NCI-H2227 (cell line): Measurements from ENCODE around the gene DIDO1.

ENCODE experiments used
- DNase-seq: peaks from one replicate; lab custom pipeline; 2025; ENCODE audit not compliant: unreplicated experiment; lab: John Stamatoyannopoulos, UW

The DIDO1 gene

DNA sequence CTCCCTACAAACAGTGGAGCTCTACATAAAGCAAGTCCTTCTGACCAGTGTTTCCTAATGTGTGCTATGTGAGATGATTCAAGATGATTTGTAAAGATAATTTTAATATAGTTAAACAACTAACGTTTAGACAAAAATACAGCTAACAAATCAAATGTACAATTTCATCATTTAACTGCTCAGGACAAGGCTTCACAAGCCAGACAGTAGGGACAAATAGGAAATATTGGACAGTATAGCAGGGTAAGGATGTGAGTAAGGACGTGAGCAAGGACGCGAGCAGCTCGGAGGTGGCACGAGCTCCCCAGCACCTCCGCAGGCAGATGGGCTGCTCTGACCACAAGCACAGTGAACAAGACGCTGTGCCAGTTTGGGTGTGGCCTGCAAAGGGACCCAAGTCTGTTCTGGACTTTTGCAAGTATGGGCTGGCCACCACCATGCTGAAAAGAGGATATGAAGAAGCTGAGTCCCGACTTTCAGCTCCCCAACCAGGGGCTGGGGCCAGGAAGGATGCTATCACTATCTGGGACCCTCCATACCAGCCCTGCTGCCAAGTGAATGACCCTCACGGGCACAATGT is 14.5 kb downstream of the DIDO1 start:
- no peak for DNase-seq

GRCh38 chr20:62910777-62911497 is 15.4 kb downstream of the DIDO1 start:
- no peak for DNase-seq

DNA sequence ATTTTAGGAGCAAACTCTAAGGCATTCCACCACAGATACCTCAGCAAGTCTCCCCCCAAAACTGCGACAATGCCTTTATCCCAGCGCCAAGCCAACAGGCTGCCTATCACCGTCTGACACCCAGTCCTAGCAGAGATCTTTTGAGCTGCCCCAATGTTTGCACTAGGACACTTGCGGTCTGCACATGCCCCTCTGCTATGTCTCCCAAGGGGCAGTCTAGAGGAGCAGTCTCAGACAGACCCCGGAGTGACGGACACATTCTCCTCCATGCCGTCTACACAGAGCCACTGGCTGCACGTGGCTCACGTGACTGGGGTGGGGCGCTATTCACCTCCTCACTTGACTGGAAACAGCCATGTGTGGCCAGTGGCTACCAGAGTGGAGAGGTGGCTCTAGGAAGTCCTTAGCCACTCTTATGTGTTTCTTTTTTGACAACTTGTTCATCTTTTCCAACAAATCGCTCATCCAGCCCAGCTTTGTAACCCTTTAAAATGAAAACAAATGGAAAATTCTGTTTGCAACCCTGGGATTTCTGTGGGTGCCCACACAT is 16.0 kb downstream of the DIDO1 start:
- no peak for DNase-seq

DNA sequence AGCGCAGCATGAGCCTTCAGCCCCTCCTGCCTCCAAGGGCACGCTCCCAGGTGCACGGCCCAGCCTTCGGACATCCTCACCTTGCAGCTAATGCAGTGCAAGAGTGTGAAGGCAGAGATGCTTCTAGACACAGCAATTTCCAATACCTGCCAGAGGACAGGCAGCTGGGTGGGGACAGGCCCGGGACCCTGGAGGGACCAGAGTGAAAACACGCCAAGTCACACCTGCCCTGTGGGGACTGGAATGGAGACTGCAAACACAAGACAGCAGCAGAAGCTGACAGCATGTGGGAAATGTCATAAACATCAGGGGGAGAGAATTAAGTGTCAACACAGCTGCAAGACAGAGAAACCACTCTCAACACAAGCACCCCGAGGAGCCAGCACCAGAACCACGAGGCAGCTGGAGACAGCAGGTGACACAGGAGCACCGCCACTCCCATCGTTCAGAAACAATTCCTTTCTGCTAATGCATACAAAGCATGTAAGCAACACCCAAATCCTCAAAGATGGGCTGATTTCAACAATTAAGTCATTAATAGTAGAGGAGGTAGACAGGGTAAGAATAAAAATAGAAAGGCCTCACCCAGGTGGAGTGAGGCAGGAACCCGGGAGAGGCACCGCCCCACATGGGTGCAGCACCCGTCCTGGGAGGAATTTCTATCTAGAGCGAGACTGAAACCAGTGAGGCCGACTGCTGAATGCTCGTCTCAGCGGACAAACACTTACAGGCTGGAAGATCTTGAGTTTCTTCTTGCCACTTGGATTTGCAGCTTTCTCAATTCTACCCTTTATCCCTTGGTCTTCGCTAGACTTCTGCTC is 17.1 kb downstream of the DIDO1 start:
- no peak for DNase-seq

- DNase-seq = no peak
Measured at GRCh38 chr20:62907384-62908317, 18.7 kb downstream of the DIDO1 start.

DNA sequence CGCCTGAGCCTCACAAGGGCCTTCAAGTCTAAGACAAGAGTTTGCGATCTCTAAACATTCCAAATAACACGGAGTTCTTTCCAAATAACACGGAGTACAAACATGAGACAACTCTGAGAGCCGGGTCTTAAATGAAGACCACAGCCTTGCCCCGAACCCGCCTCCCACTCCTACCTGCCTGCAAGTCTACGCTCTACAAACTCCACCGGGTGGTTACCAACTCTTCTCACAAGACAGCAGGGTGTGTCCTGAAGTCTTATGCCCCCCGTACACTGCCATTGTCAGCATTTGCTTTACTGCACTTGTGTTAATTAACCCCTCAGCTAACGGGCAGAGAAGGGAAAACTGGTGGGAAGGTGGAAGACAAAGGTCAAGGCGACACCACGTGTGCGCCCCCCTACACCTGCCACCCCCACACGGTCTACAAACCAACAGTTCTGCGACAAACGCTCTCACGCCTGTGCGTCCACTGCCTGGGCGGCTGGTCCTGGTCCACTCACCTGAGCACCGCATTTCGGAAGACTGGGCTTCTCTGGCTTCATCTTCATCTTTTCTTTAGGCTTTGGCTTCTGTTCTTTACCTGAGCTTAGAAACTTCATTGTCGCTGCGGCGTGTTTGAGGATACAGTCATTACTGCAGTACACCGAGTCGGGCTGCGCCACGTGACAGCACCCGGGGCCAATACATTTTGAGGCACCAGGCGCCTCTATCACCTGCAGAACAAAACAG is 19.5 kb downstream of the DIDO1 start:
- DNase-seq = no peak

DNA sequence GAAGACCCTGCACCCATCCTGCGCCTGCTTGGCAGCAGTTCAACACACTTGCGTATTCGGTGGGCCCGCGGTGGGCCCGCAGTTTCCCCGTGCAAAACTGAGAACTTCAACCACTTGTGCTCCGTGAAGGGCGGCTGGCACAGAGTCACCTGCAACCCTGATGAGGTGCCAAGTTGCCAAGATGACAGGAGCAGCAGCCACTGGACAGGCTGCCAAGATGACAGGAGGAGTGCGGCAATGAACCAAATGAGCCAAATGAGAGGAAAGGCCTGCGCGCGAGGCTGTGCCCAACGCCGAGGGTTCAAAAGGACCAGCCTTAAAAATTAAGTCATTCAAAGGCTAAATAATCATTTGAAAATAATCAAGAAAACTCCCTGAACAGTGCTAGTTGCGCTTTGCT is 20.1 kb downstream of the DIDO1 start:
- no peak for DNase-seq

DNA sequence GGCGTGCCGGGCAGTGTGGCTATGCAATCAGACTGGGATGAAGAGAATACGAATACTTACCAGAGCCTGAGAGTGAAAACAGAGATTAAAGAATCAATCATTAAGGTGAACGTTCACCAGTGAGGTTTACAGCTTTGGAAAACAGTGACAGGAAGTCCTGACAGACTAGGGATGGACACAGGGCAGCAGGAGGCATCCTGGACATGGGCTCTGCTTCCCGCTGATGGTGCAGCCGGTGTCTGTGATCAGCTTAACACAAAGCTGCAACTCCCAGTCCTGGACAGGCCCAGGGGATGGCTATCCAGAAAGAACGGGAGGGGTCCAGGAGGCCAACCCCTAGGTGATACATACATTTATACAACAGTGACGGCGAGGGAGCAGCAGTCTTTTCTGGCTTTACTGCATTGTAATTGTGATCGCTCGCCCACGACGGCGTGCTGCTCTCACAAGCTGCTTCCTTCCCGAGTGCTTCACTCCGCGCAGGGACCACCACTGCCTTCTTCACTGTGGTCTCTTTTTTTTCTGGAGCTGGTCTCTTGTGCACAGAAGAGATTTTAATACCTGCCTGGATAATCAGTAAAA is 20.7 kb downstream of the DIDO1 start:
- DNase-seq = no peak

GRCh38 chr20:62902926-62903615 is 23.2 kb downstream of the DIDO1 start:
- no peak for DNase-seq

DNA sequence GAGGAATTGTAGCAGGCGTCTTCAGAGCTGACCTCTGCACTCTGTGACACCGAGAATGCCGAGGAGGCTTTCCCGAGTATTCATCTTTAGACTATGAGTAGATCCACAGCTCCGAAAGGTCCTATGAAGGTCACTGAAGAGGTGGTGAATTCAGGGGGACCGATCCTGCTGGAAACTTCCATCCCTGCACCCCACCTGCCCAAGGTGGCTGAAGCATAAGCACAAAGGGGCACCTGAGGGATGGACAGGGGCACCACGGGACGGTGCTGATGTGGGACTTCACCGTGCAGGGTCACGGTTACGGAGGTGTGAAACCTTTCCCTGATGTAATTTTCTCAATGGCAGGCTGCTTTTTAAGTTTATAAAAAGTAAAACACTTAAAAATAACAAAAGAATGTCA is 24.4 kb downstream of the DIDO1 start:
- DNase-seq = no peak

GRCh38 chr20:62900692-62901584 is 25.4 kb downstream of the DIDO1 start:
- peak; percentile 58 for DNase-seq

DNA sequence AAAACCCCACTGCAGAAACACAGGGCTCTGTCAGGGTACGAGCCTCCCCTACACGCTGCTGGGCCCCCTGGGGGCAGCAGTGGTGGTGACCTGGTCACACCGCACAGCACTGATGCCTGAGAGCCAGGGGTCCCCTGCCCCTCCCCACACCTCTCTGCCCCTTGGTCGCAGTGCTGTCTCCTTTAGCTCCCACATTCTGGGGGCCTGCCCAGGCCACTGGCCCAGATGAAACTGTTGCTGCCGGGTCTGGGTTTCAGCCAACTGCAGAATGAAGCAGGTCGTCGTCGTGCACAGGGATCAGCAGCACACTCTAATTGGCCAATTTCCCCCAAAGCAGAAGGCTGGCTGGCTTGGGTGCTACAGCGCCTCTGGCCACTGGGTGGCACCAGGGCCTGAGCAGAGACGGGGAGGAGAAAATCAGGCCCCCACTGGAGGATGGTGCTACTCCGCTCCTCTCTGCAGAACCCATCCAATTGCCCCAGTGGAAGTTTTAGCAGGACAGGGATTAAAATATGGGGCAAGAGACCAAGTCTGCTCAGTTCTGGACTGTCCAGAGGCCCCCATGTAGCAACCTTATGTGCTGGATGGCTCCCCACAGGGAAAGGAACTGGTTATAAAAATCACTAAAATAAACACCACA is 26.1 kb downstream of the DIDO1 start:
- DNase-seq = peak; percentile 89

- DNase-seq = peak; percentile 33
Measured at GRCh38 chr20:62899633-62900051, 26.7 kb downstream of the DIDO1 start.

GRCh38 chr20:62898970-62899632 is 27.2 kb downstream of the DIDO1 start:
- DNase-seq = no peak

DNA sequence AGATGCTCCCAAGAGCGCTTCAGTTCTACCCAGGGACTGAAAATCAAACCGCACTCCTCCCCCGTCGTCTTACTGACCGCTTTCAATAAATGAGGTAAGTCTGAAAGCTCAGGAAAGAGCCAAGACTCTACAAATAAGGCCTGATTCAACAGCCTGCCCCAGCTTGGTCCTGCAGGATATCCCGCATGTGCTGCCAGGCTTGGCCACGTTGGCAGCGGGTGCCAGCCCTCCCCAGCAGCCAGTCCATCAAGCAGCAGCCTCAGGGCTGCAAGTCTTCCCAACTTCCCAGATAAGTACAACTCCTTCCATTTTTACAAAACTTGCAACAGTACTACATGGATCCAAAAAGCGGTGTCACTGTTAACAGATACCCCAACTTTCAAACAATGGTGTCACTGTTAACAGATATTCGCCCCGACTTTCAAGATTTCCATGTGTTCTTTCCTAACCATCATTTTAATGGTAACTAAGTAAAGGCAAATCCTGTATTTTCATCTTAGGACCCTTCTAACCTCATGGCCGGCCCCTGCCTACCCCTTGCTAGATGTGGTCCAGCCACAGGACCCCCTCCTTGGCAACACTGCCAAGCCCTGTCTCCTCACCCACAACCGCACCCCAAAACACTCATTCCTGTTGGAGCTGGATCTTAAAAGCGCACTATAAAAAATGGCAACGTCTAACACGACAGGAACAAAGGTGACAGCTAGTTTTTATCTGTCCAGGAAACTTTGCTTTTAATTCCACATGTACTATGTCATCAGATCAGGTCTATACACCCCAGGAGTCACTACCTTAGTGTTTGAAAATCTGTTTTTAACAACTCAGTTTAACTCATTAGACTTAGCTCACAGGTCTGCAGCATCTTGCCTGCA is 28.0 kb downstream of the DIDO1 start:
- no peak for DNase-seq

DNA sequence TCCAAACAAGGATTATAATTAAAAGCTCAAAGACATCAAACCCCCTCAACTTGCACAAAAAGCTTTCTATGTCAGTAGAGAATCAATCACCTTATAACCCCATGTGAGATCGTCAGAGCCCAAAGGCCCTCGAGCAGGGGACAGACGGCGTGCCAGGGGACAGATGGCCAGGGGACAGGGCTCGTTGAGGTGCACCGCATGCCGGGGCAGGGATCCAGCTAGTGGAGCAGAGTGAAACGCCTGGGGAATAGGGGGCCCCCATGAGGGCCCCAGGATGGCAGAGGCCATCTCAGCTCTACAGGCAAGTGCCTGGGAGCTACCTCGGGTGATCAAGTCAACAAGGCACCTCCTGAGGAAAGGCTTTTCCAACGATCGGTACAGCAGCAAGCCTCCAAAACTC is 28.6 kb downstream of the DIDO1 start:
- DNase-seq = no peak
